Tibial nerve (tissue), 4 donors: ENCODE data around the gene CAMK2D. TPM values are rescaled to one million over a fixed set of nuclear protein-coding genes. Genes with fewer than 3 reads are reported as not detected.
"Not testable (repeated sequence)": the region's sequence is repeated elsewhere in the genome, so short reads cannot be mapped to it uniquely, and the experiment has no call there.

Source experiments
- DNase-seq, 2 donors: peaks; one replicate each; pipeline ENCODE4 v3.0.0-alpha.2; 2019; ENCODE audit warnings: low spot score in 2 of 2
- H3K27ac ChIP-seq, 4 donors: fragments of 200-600 bp; sonication (generic) in 3 of 4; one replicate each; pipeline ENCODE4 v1.5.1; 2017 to 2019; ENCODE audit warnings: mild to moderate bottlenecking in 1 of 4
- H3K27me3 ChIP-seq, 2 donors: fragments of 200-600 bp; sonication (generic) in 1 of 2; one replicate each; pipeline versions ENCODE4 v1.5.1 to v1.6.0; 2017 to 2019
- H3K36me3 ChIP-seq, 3 donors: fragments of 200-600 bp; sonication (generic); one replicate each; pipeline ENCODE4 v1.5.1; 2018 to 2019
- H3K4me1 ChIP-seq, 4 donors: fragments of 200-600 bp; sonication (generic) in 3 of 4; one replicate each; pipeline ENCODE4 v1.5.1; 2017 to 2019
- H3K4me3 ChIP-seq, 4 donors: fragments of 200-600 bp; sonication (generic) in 3 of 4; one replicate each; pipeline ENCODE4 v1.5.1; 2017 to 2019; ENCODE audit warnings: mild to moderate bottlenecking in 1 of 4, moderate library complexity in 1 of 4
- H3K9me3 ChIP-seq, 4 donors: fragments of 200-600 bp; sonication (generic) in 3 of 4; one replicate each; pipeline ENCODE4 v1.5.1; 2017 to 2019
- EP300 ChIP-seq, 2 donors: sonication (generic); formaldehyde crosslinking; IDR thresholded peaks; one replicate each; pipeline ENCODE4 v1.6.1; 2017; ENCODE audit warnings: antibody characterized with exemption in 2 of 2, mild to moderate bottlenecking in 1 of 2
- POLR2A ChIP-seq, 2 donors: fragments of 450-650 bp; IDR thresholded peaks; one replicate each; pipeline ENCODE4 v1.6.1; 2017; ENCODE audit warnings: antibody characterized with exemption in 2 of 2, mild to moderate bottlenecking in 2 of 2, moderate library complexity in 2 of 2
- WGBS, 2 donors: methylation state at CpG; one replicate each; pipeline ENCODE4 v1.1.5; 2018; 5-methylcytosine and 5-hydroxymethylcytosine counted together
- total RNA-seq, 4 donors: library from RNA; depleted of rRNA; stranded (reverse); fragments of >200 nt; gene quantifications; one replicate each; pipeline ENCODE4 v1.1.0, GENCODE V29; 2016
- TF ChIP-seq, protein P1 (sequence below), 5 experiments: fragments of 200-600 bp in 3 of 5; fragments of 450-650 bp in 2 of 5; sonication (generic) in 3 of 5; IDR thresholded peaks; one replicate each; pipeline ENCODE4 v1.5.1; 2016 to 2019; ENCODE audit warnings: antibody characterized with exemption in 5 of 5, mild to moderate bottlenecking in 3 of 5, moderate library complexity in 2 of 5

The CAMK2D gene
- 10 to 100 TPM; 30.3 to 58.5 (median 34.6) TPM for total RNA-seq

DNA sequence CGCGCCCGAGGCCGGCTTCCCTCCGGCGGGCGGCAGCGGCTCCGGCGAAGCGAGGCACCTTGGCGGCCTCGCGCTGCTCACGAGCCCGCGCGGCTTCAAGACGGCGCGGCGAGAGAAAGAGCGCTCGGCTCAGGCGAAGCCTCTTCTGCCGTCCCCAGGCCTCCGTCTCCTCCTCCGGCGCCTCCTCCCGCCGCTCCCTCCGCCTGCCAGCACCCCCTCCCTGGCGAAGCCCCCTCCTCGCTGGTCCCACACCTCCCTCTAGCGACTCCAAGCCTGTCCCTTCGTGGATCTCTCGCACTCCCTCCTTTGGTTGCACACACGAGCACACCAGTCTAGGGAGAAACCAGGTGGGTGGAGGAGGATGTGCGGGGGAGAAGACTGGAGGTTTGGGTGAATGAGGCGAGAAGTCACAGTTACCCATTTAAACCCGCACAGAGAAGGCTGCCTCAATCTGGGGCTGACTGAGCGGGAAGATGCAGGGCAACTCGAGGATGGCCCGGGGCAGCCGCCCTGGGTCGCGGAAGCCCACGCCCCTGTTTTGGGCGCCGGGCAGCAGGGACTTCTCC, at the start of gene CAMK2D:
CAMK2D (minus strand) TSS at position 119 of the 566 bp plus-strand sequence. CDS start 670 bp downstream, outside the sequence.
- 0% methylated on average over 33 to 39 of the region's 50 CpGs for WGBS, 2 donors
- Histone ChIP-seq H3K27me3 (no peaks in the 10 kb centered on the region), H3K36me3 (peaks cover 0 to 4% (median 0%) of the 10 kb centered on the region in 3 donors), H3K27ac (peak within 1 kb of the TSS; percentile 97 to 99 (median 98)), H3K9me3 (no peaks in the 10 kb centered on the region), H3K4me1 (peaks cover 0 to 38% (median 9%) of the 10 kb centered on the region in 4 donors), H3K4me3 (peak within 1 kb of the TSS; percentile 75 to 95 (median 86))
- peak; percentile 66 to 74 for DNase-seq
- TF ChIP-seq EP300 (IDR thresholded peaks at IDR 0.05) (peak in 1 of 2 donors; percentile 77), POLR2A (IDR thresholded peaks at IDR 0.05) (peak; percentile 37 to 78)
- TF ChIP-seq, protein P1, sequence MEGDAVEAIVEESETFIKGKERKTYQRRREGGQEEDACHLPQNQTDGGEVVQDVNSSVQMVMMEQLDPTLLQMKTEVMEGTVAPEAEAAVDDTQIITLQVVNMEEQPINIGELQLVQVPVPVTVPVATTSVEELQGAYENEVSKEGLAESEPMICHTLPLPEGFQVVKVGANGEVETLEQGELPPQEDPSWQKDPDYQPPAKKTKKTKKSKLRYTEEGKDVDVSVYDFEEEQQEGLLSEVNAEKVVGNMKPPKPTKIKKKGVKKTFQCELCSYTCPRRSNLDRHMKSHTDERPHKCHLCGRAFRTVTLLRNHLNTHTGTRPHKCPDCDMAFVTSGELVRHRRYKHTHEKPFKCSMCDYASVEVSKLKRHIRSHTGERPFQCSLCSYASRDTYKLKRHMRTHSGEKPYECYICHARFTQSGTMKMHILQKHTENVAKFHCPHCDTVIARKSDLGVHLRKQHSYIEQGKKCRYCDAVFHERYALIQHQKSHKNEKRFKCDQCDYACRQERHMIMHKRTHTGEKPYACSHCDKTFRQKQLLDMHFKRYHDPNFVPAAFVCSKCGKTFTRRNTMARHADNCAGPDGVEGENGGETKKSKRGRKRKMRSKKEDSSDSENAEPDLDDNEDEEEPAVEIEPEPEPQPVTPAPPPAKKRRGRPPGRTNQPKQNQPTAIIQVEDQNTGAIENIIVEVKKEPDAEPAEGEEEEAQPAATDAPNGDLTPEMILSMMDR (IDR thresholded peaks at IDR 0.05) = peak; percentile 39 to 81 (median 58)

DNA sequence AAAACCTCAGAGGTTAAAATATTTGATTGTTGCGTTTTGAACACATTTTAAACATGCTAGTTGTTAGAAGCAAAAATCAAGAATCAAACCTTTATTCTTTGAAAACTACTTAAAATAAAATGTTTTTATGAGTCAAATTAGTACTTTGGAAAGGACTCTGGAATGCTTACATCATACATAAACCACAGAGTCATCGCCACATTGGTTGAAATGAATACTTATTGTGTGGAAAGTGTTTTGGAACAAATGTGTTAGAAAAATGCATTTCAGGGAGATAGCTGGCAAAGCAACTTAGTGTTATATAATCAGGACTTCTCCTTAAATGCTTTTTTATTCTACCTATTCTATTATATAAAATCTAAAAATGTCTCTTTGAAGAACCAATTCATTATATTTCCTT, 49.4 kb upstream of the CAMK2D start:
- DNase-seq = no peak
- Histone ChIP-seq H3K27me3 (no peaks in the 10 kb centered on the region), H3K4me3 (no peak overlapping the region), H3K27ac (no peak overlapping the region), H3K4me1 (peaks cover 0 to 14% (median 0%) of the 10 kb centered on the region in 4 donors), H3K36me3 (no peaks in the 10 kb centered on the region), H3K9me3 (no peaks in the 10 kb centered on the region)
- TF ChIP-seq, protein P1 (IDR thresholded peaks at IDR 0.05) = no peak
- TF ChIP-seq POLR2A (IDR thresholded peaks at IDR 0.05) (no peak), EP300 (IDR thresholded peaks at IDR 0.05) (no peak)
- 28 to 39% methylated on average over 2 of the region's 2 CpGs for WGBS, 2 donors

DNA sequence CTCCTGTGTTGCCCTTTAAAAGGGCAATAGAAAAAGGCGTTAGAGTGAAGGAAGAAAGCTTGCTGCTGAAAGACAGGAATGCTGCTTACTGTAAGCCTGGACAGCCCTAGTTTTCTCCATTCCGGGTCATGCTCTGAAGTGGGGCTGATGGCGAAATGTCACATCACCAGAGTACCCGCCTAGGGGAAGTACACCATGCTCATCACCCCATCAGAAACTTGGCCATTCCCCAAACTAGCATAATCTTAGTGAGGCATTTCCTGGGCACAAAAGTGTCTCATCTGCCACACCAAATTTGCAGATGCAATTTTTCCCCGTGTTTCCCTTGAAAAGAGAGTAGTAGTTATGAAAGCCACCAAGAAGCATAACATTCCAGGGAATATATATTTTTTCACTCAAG, 47.8 kb upstream of the CAMK2D start:
- Histone ChIP-seq H3K36me3 (no peaks in the 10 kb centered on the region), H3K9me3 (no peaks in the 10 kb centered on the region), H3K4me3 (no peak overlapping the region), H3K4me1 (peaks cover 0 to 14% (median 0%) of the 10 kb centered on the region in 4 donors), H3K27me3 (no peaks in the 10 kb centered on the region), H3K27ac (no peak overlapping the region)
- WGBS, 2 donors = 72 to 88% methylated on average over 5 of the region's 5 CpGs
- peak in 1 of 2 donors; percentile 52 for DNase-seq
- TF ChIP-seq, protein P1 (IDR thresholded peaks at IDR 0.05) = no peak
- TF ChIP-seq EP300 (IDR thresholded peaks at IDR 0.05) = peak in 1 of 2 donors; percentile 80

DNA sequence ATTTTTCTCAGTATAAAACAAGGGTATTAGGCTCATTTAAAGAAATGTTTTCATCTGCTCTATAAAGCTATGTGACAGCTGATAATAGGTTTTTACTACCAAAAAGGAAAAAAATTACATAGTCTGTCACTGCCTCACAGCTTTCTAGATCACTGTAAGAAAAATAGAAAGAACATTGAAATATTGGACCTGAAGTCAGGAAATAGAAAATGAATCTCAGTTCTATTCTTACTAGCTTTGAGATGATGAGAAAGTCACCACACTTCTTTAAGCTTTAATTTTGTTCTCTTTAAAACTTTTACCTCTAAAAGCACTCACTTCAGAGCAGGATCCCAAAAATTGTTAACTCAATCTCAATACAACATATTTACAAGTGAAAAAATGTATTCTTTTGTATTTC, 45.3 kb upstream of the CAMK2D start:
- H3K4me1 ChIP-seq = peaks cover 0 to 14% (median 0%) of the 10 kb centered on the region in 4 donors
- H3K27me3 ChIP-seq = no peaks in the 10 kb centered on the region
- DNase-seq = no peak
- H3K9me3 ChIP-seq = peaks cover 0 to 6% (median 0%) of the 10 kb centered on the region in 4 donors
- no peaks in the 10 kb centered on the region for H3K36me3 ChIP-seq
- no peak overlapping the region for H3K4me3 ChIP-seq
- no peak overlapping the region for H3K27ac ChIP-seq
- TF ChIP-seq, protein P1 (IDR thresholded peaks at IDR 0.05) = no peak
- TF ChIP-seq EP300 (IDR thresholded peaks at IDR 0.05) = no peak
- no peak for TF ChIP-seq POLR2A (IDR thresholded peaks at IDR 0.05)

DNA sequence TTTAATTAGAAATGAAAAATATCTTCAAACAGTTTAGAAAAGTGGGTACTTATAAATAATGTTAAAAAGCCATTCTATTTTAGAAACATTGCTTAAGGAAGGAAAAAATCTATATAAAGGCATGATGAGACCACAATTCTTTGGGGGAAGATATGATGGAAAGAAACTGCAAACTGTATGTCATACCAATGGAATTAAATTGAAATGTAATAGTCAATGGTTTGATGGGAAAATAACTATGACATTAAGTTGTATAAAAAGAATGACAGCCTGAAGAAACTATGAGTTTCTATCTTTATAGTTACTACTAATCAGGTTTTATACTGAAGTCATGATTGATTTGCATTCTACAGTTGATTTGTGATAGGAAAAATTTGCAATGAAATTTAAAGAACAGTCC, 40.3 kb upstream of the CAMK2D start:
- H3K9me3 ChIP-seq = peaks cover 0 to 6% (median 0%) of the 10 kb centered on the region in 4 donors
- H3K4me3 ChIP-seq = no peak overlapping the region
- no peaks in the 10 kb centered on the region for H3K4me1 ChIP-seq
- TF ChIP-seq EP300 (IDR thresholded peaks at IDR 0.05) = no peak
- TF ChIP-seq POLR2A (IDR thresholded peaks at IDR 0.05) = no peak
- TF ChIP-seq, protein P1 (IDR thresholded peaks at IDR 0.05) = no peak
- H3K27ac ChIP-seq = no peak overlapping the region
- H3K27me3 ChIP-seq = no peaks in the 10 kb centered on the region
- no peaks in the 10 kb centered on the region for H3K36me3 ChIP-seq
- DNase-seq = no peak

DNA sequence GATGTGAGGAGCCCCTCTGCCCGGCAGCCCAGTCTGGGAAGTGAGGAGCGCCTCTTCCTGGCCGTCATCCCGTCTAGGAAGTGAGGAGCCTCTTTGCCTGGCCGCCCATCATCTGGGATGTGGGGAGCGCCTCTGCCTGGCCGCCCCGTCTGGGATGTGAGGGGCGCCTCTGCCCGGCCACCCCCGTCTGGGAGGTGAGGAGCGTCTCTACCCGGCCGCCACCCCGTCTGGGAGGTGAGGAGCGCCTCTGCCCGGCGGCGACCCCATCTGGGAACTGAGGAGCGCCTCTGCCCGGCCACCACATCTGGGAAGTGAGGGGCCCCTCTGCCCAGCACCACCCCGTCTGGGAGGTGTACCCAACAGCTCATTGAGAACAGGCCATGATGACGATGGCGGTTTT, 34.8 kb upstream of the CAMK2D start:
- not testable (repeated sequence) for H3K4me3 ChIP-seq, H3K27me3 ChIP-seq, H3K36me3 ChIP-seq, H3K4me1 ChIP-seq, DNase-seq, H3K27ac ChIP-seq
- H3K9me3 ChIP-seq = peaks cover 0 to 18% (median 0%) of the 10 kb centered on the region in 4 donors
- 88 to 96% methylated on average over 15 to 20 of the region's 24 CpGs for WGBS, 2 donors
